Endodermal cell (in vitro differentiated cells): Measurements from ENCODE around the gene TTLL10. TPM values are rescaled to one million over a fixed set of nuclear protein-coding genes. Genes with fewer than 3 reads are reported as not detected.
A peak's percentile ranks its signal among the peaks of the same experiment; 100 is the strongest.

ENCODE experiments used
- DNase-seq: peaks from one replicate; pipeline ENCODE4 v3.0.0-alpha.2; 2017
- H3K27ac ChIP-seq: 2 replicates; pipeline ENCODE4 v1.5.1; 2013; ENCODE audit warnings: mild to moderate bottlenecking, low read depth, low read length, moderate library complexity
- H3K27me3 ChIP-seq: 2 replicates; pipeline ENCODE4 v1.6.1; 2013; ENCODE audit warnings: mild to moderate bottlenecking, low read length, moderate library complexity; ENCODE audit not compliant: insufficient read depth, control insufficient read depth, poor library complexity, severe bottlenecking
- H3K36me3 ChIP-seq: 2 replicates; pipeline ENCODE4 v1.7.0; 2013; ENCODE audit warnings: mild to moderate bottlenecking, low read length, moderate library complexity; ENCODE audit not compliant: control insufficient read depth, insufficient read depth
- H3K4me1 ChIP-seq: one replicate; pipeline ENCODE4 v1.7.0; 2013; ENCODE audit warnings: low read length; ENCODE audit not compliant: control insufficient read depth, insufficient read depth
- H3K4me3 ChIP-seq: 2 replicates; pipeline ENCODE4 v1.5.1; 2013; ENCODE audit warnings: mild to moderate bottlenecking, low read length, moderate library complexity
- H3K9ac ChIP-seq: 2 replicates; pipeline ENCODE4 v1.6.1; 2013; ENCODE audit warnings: mild to moderate bottlenecking, low read length, moderate library complexity; ENCODE audit not compliant: poor library complexity, severe bottlenecking; ENCODE audit errors: extremely low read depth
- H3K9me3 ChIP-seq: 2 replicates; pipeline ENCODE4 v1.6.1; 2013; ENCODE audit warnings: mild to moderate bottlenecking, low read length, moderate library complexity; ENCODE audit not compliant: control insufficient read depth
- H3K27ac Mint-ChIP-seq: 2 replicates; pipeline ENCODE4 v1.8.0; 2020; ENCODE audit warnings: mixed read lengths
- H3K27me3 Mint-ChIP-seq: 2 replicates; pipeline ENCODE4 v1.8.0; 2021; ENCODE audit warnings: mild to moderate bottlenecking, mixed read lengths; ENCODE audit not compliant: insufficient read depth
- H3K36me3 Mint-ChIP-seq: 2 replicates; pipeline ENCODE4 v1.8.0; 2020; ENCODE audit warnings: low read depth, mixed read lengths
- H3K4me1 Mint-ChIP-seq: 2 replicates; pipeline ENCODE4 v1.8.0; 2020; ENCODE audit warnings: mixed read lengths
- H3K4me3 Mint-ChIP-seq: 2 replicates; pipeline ENCODE4 v1.8.0; 2020; ENCODE audit warnings: mild to moderate bottlenecking, moderate library complexity, mixed read lengths
- H3K9me3 Mint-ChIP-seq: 2 replicates; pipeline ENCODE4 v1.8.0; 2020; ENCODE audit warnings: mild to moderate bottlenecking, mixed read lengths
- CTCF ChIP-seq: fragments of 200-600 bp; sonication (generic); conservative IDR thresholded peaks from 2 replicates; pipeline ENCODE4 v1.5.0; 2021; ENCODE audit warnings: antibody characterized with exemption, mild to moderate bottlenecking
- WGBS, 2 experiments: methylation state at CpG; one replicate each; pipeline versions ENCODE4 v1.1.5 to v1.1.7; 2013; ENCODE audit warnings: missing lambda C conversion rate in 2 of 2, mixed read lengths in 1 of 2; ENCODE audit not compliant: insufficient coverage in 1 of 2, insufficient read length in 1 of 2; 5-methylcytosine and 5-hydroxymethylcytosine counted together
- total RNA-seq, 2 donors: library from RNA; stranded (reverse); fragmentation: NEBNext Ultra II Directional in 1 of 2; extraction: Animal tissue kit (Norgen Biotek cat#: 25700) in 1 of 2; gene quantifications; 2 replicates in 1 of 2; 3 replicates in 1 of 2; pipeline ENCODE4 v1.2.1, GENCODE V29; 2021

Gene TTLL10
- total RNA-seq, 2 donors from 2014 or later, result 0.93 to 1.2 TPM

GRCh38 chr1:1179983-1180861 is 6.5 kb downstream of the TTLL10 start:
- peak; percentile 57 for DNase-seq
- Histone ChIP-seq H3K36me3 (no peaks in the 10 kb centered on the region), H3K4me1 (no peaks in the 10 kb centered on the region), H3K9ac (no peak overlapping the region), H3K27ac (no peak overlapping the region), H3K27me3 (peaks cover 10% of the 10 kb centered on the region), H3K4me3 (no peak overlapping the region), H3K9me3 (no peaks in the 10 kb centered on the region)
- 92 to 94% methylated on average over 25 to 51 of the region's 51 CpGs for WGBS, 2 experiments
- Mint-ChIP-seq H3K4me3 (no peak overlapping the region), H3K36me3 (peaks cover 2% of the 10 kb centered on the region), H3K9me3 (peaks cover 11% of the 10 kb centered on the region), H3K4me1 (peaks cover 2% of the 10 kb centered on the region), H3K27me3 (peaks cover 12% of the 10 kb centered on the region), H3K27ac (no peak overlapping the region)
- TF ChIP-seq CTCF, result no peak

- Histone ChIP-seq H3K27me3 (peaks cover 7% of the 10 kb centered on the region), H3K27ac (no peak overlapping the region), H3K36me3 (no peaks in the 10 kb centered on the region), H3K4me3 (no peak overlapping the region), H3K9me3 (no peaks in the 10 kb centered on the region), H3K9ac (no peak overlapping the region), H3K4me1 (no peaks in the 10 kb centered on the region)
- Mint-ChIP-seq H3K27ac (no peak overlapping the region), H3K4me1 (peaks cover 2% of the 10 kb centered on the region), H3K4me3 (no peak overlapping the region), H3K9me3 (peaks cover under 1% of the 10 kb centered on the region), H3K36me3 (no peaks in the 10 kb centered on the region), H3K27me3 (peaks cover 4% of the 10 kb centered on the region)
- peak; percentile 42 for DNase-seq
- TF ChIP-seq CTCF, result no peak
- WGBS, 2 experiments, result 91 to 92% methylated on average over 15 to 26 of the region's 26 CpGs
These were observed 7.7 kb downstream of the TTLL10 start for GRCh38 chr1:1181129-1181937.

GRCh38 chr1:1181938-1182410 is 8.3 kb downstream of the TTLL10 start:
- Mint-ChIP-seq H3K36me3 (no peaks in the 10 kb centered on the region), H3K9me3 (no peaks in the 10 kb centered on the region), H3K27ac (no peak overlapping the region), H3K4me3 (no peak overlapping the region), H3K27me3 (no peaks in the 10 kb centered on the region), H3K4me1 (no peaks in the 10 kb centered on the region)
- TF ChIP-seq CTCF, result no peak
- peaks cover under 1% of the 10 kb centered on the region for H3K27me3 ChIP-seq
- no peaks in the 10 kb centered on the region for H3K36me3 ChIP-seq
- H3K4me1 ChIP-seq, result no peaks in the 10 kb centered on the region
- WGBS, 2 experiments, result 86 to 92% methylated on average over 13 to 21 of the region's 21 CpGs
- peak; percentile 46 for DNase-seq
- no peak overlapping the region for H3K4me3 ChIP-seq
- H3K27ac ChIP-seq, result peak overlapping the region; percentile 22
- H3K9ac ChIP-seq, result no peak overlapping the region
- no peaks in the 10 kb centered on the region for H3K9me3 ChIP-seq
